H9 (cell line): Measurements from ENCODE around the gene GAL3ST3. TPM values are rescaled to one million over a fixed set of nuclear protein-coding genes. Genes with fewer than 3 reads are reported as not detected.

ENCODE experiments used
- DNase-seq: peaks from one replicate; pipeline ENCODE4 v3.0.0-alpha.2; 2017
- H2AFZ ChIP-seq: one replicate; pipeline ENCODE4 v1.6.1; 2013; ENCODE audit warnings: mild to moderate bottlenecking, low read length, control low read depth, moderate library complexity
- H2AK5ac ChIP-seq: 2 replicates; pipeline ENCODE4 v1.6.1; 2013; ENCODE audit warnings: low read length, control low read depth, mixed read lengths; ENCODE audit not compliant: insufficient read length
- H2BK120ac ChIP-seq: one replicate; pipeline ENCODE4 v1.6.1; 2013; ENCODE audit warnings: low read depth, mild to moderate bottlenecking, low read length, control low read depth, inconsistent platforms; ENCODE audit not compliant: poor library complexity, severe bottlenecking
- H2BK12ac ChIP-seq: 2 replicates; pipeline ENCODE4 v1.6.1; 2013; ENCODE audit warnings: low read length, control low read depth, mixed read lengths, low read depth; ENCODE audit not compliant: insufficient read length
- H2BK15ac ChIP-seq: 2 replicates; pipeline ENCODE4 v1.6.1; 2013; ENCODE audit warnings: low read depth, low read length, control low read depth
- H2BK20ac ChIP-seq: one replicate; pipeline ENCODE4 v1.6.1; 2013; ENCODE audit warnings: low read depth, mild to moderate bottlenecking, low read length, control low read depth, inconsistent platforms; ENCODE audit not compliant: poor library complexity, severe bottlenecking
- H2BK5ac ChIP-seq: 2 replicates; pipeline ENCODE4 v1.6.1; 2013; ENCODE audit warnings: low read length, control low read depth, mixed read lengths; ENCODE audit not compliant: insufficient read length
- H3K14ac ChIP-seq: 2 replicates; pipeline ENCODE4 v1.6.1; 2013; ENCODE audit warnings: low read length, control low read depth; ENCODE audit not compliant: insufficient read depth
- H3K18ac ChIP-seq: 2 replicates; pipeline ENCODE4 v1.6.1; 2013; ENCODE audit warnings: low read depth, mild to moderate bottlenecking, mixed read lengths, low read length, control low read depth; ENCODE audit not compliant: insufficient read length
- H3K23ac ChIP-seq: 2 replicates; pipeline ENCODE4 v1.6.1; 2013; ENCODE audit warnings: low read length, control low read depth, mixed read lengths, low read depth; ENCODE audit not compliant: insufficient read length
- H3K23me2 ChIP-seq: 2 replicates; pipeline ENCODE4 v1.6.1; 2013; ENCODE audit warnings: low read depth, mild to moderate bottlenecking, mixed read lengths, low read length, control low read depth; ENCODE audit not compliant: insufficient read length, poor library complexity, severe bottlenecking
- H3K27ac ChIP-seq: 2 replicates; pipeline ENCODE4 v1.5.1; 2013; ENCODE audit warnings: low read length, control low read depth, mixed read lengths, low read depth; ENCODE audit not compliant: insufficient read length
- H3K27me3 ChIP-seq: 2 replicates; pipeline ENCODE4 v1.6.1; 2013; ENCODE audit warnings: low read length, control low read depth, inconsistent platforms; ENCODE audit not compliant: insufficient read depth
- H3K4ac ChIP-seq: 2 replicates; pipeline ENCODE4 v1.6.1; 2013; ENCODE audit warnings: low read depth, mild to moderate bottlenecking, control low read depth, inconsistent platforms, low read length, moderate library complexity
- H3K4me1 ChIP-seq: 2 replicates; pipeline ENCODE4 v1.6.1; 2013; ENCODE audit warnings: low read length, control low read depth, inconsistent platforms; ENCODE audit not compliant: insufficient read depth
- H3K4me2 ChIP-seq: 2 replicates; pipeline ENCODE4 v1.6.1; 2013; ENCODE audit warnings: low read length, control low read depth, mixed read lengths; ENCODE audit not compliant: insufficient read length, insufficient read depth
- H3K56ac ChIP-seq: 2 replicates; pipeline ENCODE4 v1.6.1; 2013; ENCODE audit warnings: low read depth, mild to moderate bottlenecking, mixed read lengths, low read length, control low read depth; ENCODE audit not compliant: insufficient read length
- H3K79me1 ChIP-seq: 2 replicates; pipeline ENCODE4 v1.6.1; 2013; ENCODE audit warnings: low read depth, mild to moderate bottlenecking, moderate library complexity, low read length, control low read depth, inconsistent platforms; ENCODE audit not compliant: insufficient read depth, poor library complexity, severe bottlenecking
- H3K79me2 ChIP-seq: 2 replicates; pipeline ENCODE4 v1.6.1; 2013; ENCODE audit warnings: low read length, control low read depth, inconsistent platforms; ENCODE audit not compliant: insufficient read depth
- H3K9ac ChIP-seq: 2 replicates; pipeline ENCODE4 v1.6.1; 2013; ENCODE audit warnings: low read length, control low read depth, mixed read lengths; ENCODE audit not compliant: insufficient read length; ENCODE audit errors: extremely low read depth
- H3K9me3 ChIP-seq: one replicate; pipeline ENCODE4 v1.6.1; 2013; ENCODE audit warnings: low read depth, low read length, inconsistent platforms; ENCODE audit not compliant: control insufficient read depth
- H3T11ph ChIP-seq: one replicate; pipeline ENCODE4 v1.6.1; 2013; ENCODE audit warnings: mild to moderate bottlenecking, low read length, control low read depth, inconsistent platforms
- H4K20me1 ChIP-seq: one replicate; pipeline ENCODE4 v1.6.1; 2013; ENCODE audit not compliant: control insufficient read depth, insufficient read length, insufficient read depth
- H4K5ac ChIP-seq: 2 replicates; pipeline ENCODE4 v1.6.1; 2013; ENCODE audit warnings: low read depth, mild to moderate bottlenecking, mixed read lengths, low read length, control low read depth; ENCODE audit not compliant: insufficient read length
- H4K8ac ChIP-seq: replicated peaks from 2 replicates; pipeline ENCODE4 v1.6.1; 2013; ENCODE audit warnings: low read length, control low read depth, mixed read lengths, low read depth; ENCODE audit not compliant: insufficient read length
- H4K91ac ChIP-seq: 2 replicates; pipeline ENCODE4 v1.6.1; 2013; ENCODE audit warnings: low read depth, mild to moderate bottlenecking, moderate library complexity, mixed read lengths, low read length, control low read depth; ENCODE audit not compliant: insufficient read length
- H3K27ac Mint-ChIP-seq, 3 experiments: 2 replicates in 2 of 3; 3 replicates in 1 of 3; pipeline ENCODE4 v1.8.0; 2020 to 2021; ENCODE audit warnings: mixed read lengths in 3 of 3, mild to moderate bottlenecking in 1 of 3, moderate library complexity in 1 of 3
- H3K27me3 Mint-ChIP-seq: 2 replicates; pipeline ENCODE4 v1.8.0; 2021; ENCODE audit warnings: low read depth, mild to moderate bottlenecking, moderate library complexity, mixed read lengths
- H3K36me3 Mint-ChIP-seq, 3 experiments: 2 replicates in 2 of 3; 3 replicates in 1 of 3; pipeline ENCODE4 v1.8.0; 2020 to 2021; ENCODE audit warnings: low read depth in 3 of 3, mixed read lengths in 3 of 3; ENCODE audit not compliant: insufficient read depth in 1 of 3
- H3K4me1 Mint-ChIP-seq, 2 experiments: 2 replicates each; pipeline ENCODE4 v1.8.0; 2020; ENCODE audit warnings: mixed read lengths in 2 of 2
- H3K4me3 Mint-ChIP-seq, 2 experiments: 2 replicates in 1 of 2; 3 replicates in 1 of 2; pipeline ENCODE4 v1.8.0; 2020 to 2021; ENCODE audit warnings: mild to moderate bottlenecking in 2 of 2, mixed read lengths in 2 of 2, moderate library complexity in 1 of 2
- H3K9me3 Mint-ChIP-seq, 2 experiments: 2 replicates in 1 of 2; 3 replicates in 1 of 2; pipeline ENCODE4 v1.8.0; 2020; ENCODE audit warnings: mild to moderate bottlenecking in 2 of 2, mixed read lengths in 2 of 2, moderate library complexity in 1 of 2
- CTCF ChIP-seq: fragments of 200-600 bp; sonication (generic); conservative IDR thresholded peaks from 3 replicates; pipeline ENCODE4 v1.8.0; 2021; ENCODE audit warnings: antibody characterized with exemption, mild to moderate bottlenecking
- WGBS: extraction: QIAGEN DNeasy Blood & Tissue Kit; methylation state at CpG from one replicate; pipeline ENCODE4 v1.1.7; 2013; ENCODE audit warnings: missing lambda C conversion rate, low lambda C conversion rate, mixed read lengths; ENCODE audit not compliant: insufficient read length; ENCODE audit errors: extremely low coverage; 5-methylcytosine and 5-hydroxymethylcytosine counted together
- total RNA-seq: library from RNA; stranded (reverse); gene quantifications from 2 replicates; pipeline ENCODE4 v1.2.1, GENCODE V29; 2021

The GAL3ST3 gene
- total RNA-seq, 1 experiment from 2014 or later: 17.2 TPM

- no peak overlapping the region for H2BK12ac ChIP-seq
- H3K27ac ChIP-seq: no peak overlapping the region
- H4K91ac ChIP-seq: no peak overlapping the region
- H2BK20ac ChIP-seq: no peak overlapping the region
- H3K4me2 ChIP-seq: no peak overlapping the region
- H3K4me1 ChIP-seq: no peaks in the 10 kb centered on the region
- H3T11ph ChIP-seq: no peak overlapping the region
- H4K20me1 ChIP-seq: no peaks in the 10 kb centered on the region
- no peak overlapping the region for H3K4ac ChIP-seq
- H3K18ac ChIP-seq: no peak overlapping the region
- H3K27ac Mint-ChIP-seq: no peak overlapping the region; a peak in 1 of 7 replicates
- H3K9me3 Mint-ChIP-seq: no peaks in the 10 kb centered on the region
- no peak overlapping the region for H3K23ac ChIP-seq
- H3K4me1 Mint-ChIP-seq: no peaks in the 10 kb centered on the region
- no peak overlapping the region for H3K9ac ChIP-seq
- peaks cover 73 to 98% (median 98%) of the 10 kb centered on the region in 3 experiments for H3K36me3 Mint-ChIP-seq
- no peak overlapping the region for H2AK5ac ChIP-seq
- no peak overlapping the region for H4K5ac ChIP-seq
- DNase-seq: no peak
- no peak overlapping the region for H2AFZ ChIP-seq
- no peak overlapping the region for H2BK120ac ChIP-seq
- H3K79me1 ChIP-seq: peaks cover 1% of the 10 kb centered on the region
- H3K27me3 ChIP-seq: no peaks in the 10 kb centered on the region
- no peak overlapping the region for H4K8ac ChIP-seq
- H3K9me3 ChIP-seq: no peaks in the 10 kb centered on the region
- TF ChIP-seq CTCF: no peak
- no peak overlapping the region for H2BK15ac ChIP-seq
- no peaks in the 10 kb centered on the region for H3K27me3 Mint-ChIP-seq
- H3K79me2 ChIP-seq: no peaks in the 10 kb centered on the region
- no peak overlapping the region for H2BK5ac ChIP-seq
- H3K23me2 ChIP-seq: no peaks in the 10 kb centered on the region
- H3K56ac ChIP-seq: no peak overlapping the region
- no peak overlapping the region for H3K14ac ChIP-seq
- no CpG with 5 or more reads among the region's 8 CpGs for WGBS
- no peak overlapping the region; a peak in 1 of 5 replicates for H3K4me3 Mint-ChIP-seq
Observed at GRCh38 chr11:66059966-66060680, 11.2 kb upstream of the GAL3ST3 start.
